NT2/D1 (cell line): ENCODE results near the gene PRKG1.

ENCODE experiments used
- SUZ12 ChIP-seq: IDR thresholded peaks from 2 replicates; pipeline ENCODE4 v1.6.1; 2011; ENCODE audit not compliant: insufficient read length, insufficient read depth; ENCODE audit errors: extremely low read depth
- YY1 ChIP-seq: IDR thresholded peaks from 2 replicates; pipeline ENCODE4 v1.6.1; 2011; ENCODE audit not compliant: insufficient read length, insufficient read depth
- ZNF274 ChIP-seq: IDR thresholded peaks from 2 replicates; pipeline ENCODE4 v1.6.1; 2011; ENCODE audit warnings: mild to moderate bottlenecking, low read depth, low read length

DNA sequence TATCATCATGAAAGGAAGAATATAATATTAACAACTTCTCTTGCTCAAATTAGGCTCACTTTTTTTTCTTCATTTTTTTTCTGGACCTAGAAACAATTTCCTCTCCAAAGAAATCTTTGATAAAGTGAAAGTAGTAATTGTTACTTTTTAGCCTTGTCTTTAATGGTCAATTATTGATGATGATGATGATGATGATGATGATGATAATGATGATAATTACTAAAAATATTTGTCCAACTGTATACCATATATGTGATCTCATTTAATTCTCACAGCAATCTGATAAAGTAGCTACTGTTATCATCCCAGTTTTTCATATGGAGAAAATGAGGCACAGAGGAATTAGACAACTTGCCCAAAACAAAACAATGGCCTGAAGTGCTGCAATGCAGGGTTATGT lies 12.8 kb downstream of the PRKG1 start:
- TF ChIP-seq YY1 (no peak), SUZ12 (no peak), ZNF274 (no peak)
